Gastrocnemius medialis (tissue), 4 donors: ENCODE measurements around the gene MRGPRX2.

Experiments used
- CTCF ChIP-seq, 5 experiments: fragments of 450-650 bp in 3 of 5; fragments of 200-600 bp in 2 of 5; sonication (generic) in 2 of 5; IDR thresholded peaks in 4 of 5; conservative IDR thresholded peaks in 1 of 5; 1 replicate in 4 of 5; 2 replicates in 1 of 5; pipeline ENCODE4 v1.5.1; 2016 to 2019; ENCODE audit warnings: antibody characterized with exemption in 5 of 5, mild to moderate bottlenecking in 3 of 5, moderate library complexity in 3 of 5
- POLR2A ChIP-seq, 2 donors: fragments of 450-650 bp; IDR thresholded peaks; one replicate each; pipeline ENCODE4 v1.6.1; 2017; ENCODE audit warnings: antibody characterized with exemption in 2 of 2, mild to moderate bottlenecking in 2 of 2, moderate library complexity in 2 of 2

GRCh38 chr11:19107125-19107524 lies 46.6 kb upstream of the MRGPRX2 start:
- TF ChIP-seq CTCF (IDR thresholded peaks at IDR 0.05 in 4 of 5, conservative IDR thresholded peaks at IDR 0.05 in 1 of 5) (no peak), POLR2A (IDR thresholded peaks at IDR 0.05) (no peak)
